B cell (primary cell): ENCODE results near the gene TGFB1. TPM values are rescaled to one million over a fixed set of nuclear protein-coding genes. Genes with fewer than 3 reads are reported as not detected.

Experiments
- ATAC-seq: fragments of 200-7000 bp; cut with Tn5 transposase; one replicate; pipeline ENCODE4 v1.10.0; 2021; ENCODE audit warnings: low read depth, mild to moderate bottlenecking, moderate number of reproducible peaks, moderate library complexity
- CTCF ChIA-PET: fragments of 350-600 bp; sonication (Branson Sonifier 250); formaldehyde crosslinking; loops from one replicate; lab custom pipeline; 2021; ENCODE audit warnings: antibody characterized with exemption, inconsistent platforms; lab: Charles Lee
- POLR2A ChIA-PET: fragments of 350-600 bp; sonication (Branson Sonifier 250); formaldehyde crosslinking; loops from one replicate; lab custom pipeline; 2021; ENCODE audit warnings: antibody characterized with exemption; lab: Charles Lee
- DNase-seq: peaks from one replicate; pipeline ENCODE4 v3.0.0; 2013
- H2AFZ ChIP-seq: 2 replicates; pipeline ENCODE4 v1.6.1; 2012; ENCODE audit warnings: mild to moderate bottlenecking, low read depth, low read length; ENCODE audit not compliant: insufficient read depth, poor library complexity, severe bottlenecking
- H3K27ac ChIP-seq, 2 donors: 1 replicate in 1 of 2; 2 replicates in 1 of 2; pipeline ENCODE4 v1.5.1; 2012 to 2013; ENCODE audit warnings: low read length in 2 of 2, mild to moderate bottlenecking in 2 of 2, moderate library complexity in 1 of 2
- H3K27me3 ChIP-seq, 4 experiments: fragments of 200-600 bp in 1 of 4; sonication (generic) in 1 of 4; replicated peaks in 1 of 4; 1 replicate in 2 of 4; 2 replicates in 2 of 4; pipeline versions ENCODE4 v1.6.1 to v1.7.0; 2013 to 2016; ENCODE audit warnings: low read length in 3 of 4, mild to moderate bottlenecking in 2 of 4, mixed read lengths in 1 of 4, moderate library complexity in 1 of 4; ENCODE audit not compliant: insufficient read depth in 4 of 4, control insufficient read depth in 3 of 4; ENCODE audit errors: control extremely low read depth in 1 of 4
- H3K36me3 ChIP-seq, 2 experiments: replicated peaks in 1 of 2; 1 replicate in 1 of 2; 2 replicates in 1 of 2; pipeline versions ENCODE4 v1.6.1 to v1.7.1; 2013; ENCODE audit warnings: low read length in 1 of 2; ENCODE audit not compliant: insufficient read depth in 2 of 2, control insufficient read depth in 1 of 2; ENCODE audit errors: control extremely low read depth in 1 of 2, extremely low read depth in 1 of 2
- H3K4me1 ChIP-seq, 2 donors: fragments of 200-600 bp in 1 of 2; sonication (generic) in 1 of 2; 1 replicate in 1 of 2; 2 replicates in 1 of 2; pipeline versions ENCODE4 v1.5.1 to v1.6.1; 2013 to 2017; ENCODE audit warnings: low read length in 2 of 2; ENCODE audit not compliant: control insufficient read depth in 2 of 2, insufficient read depth in 2 of 2
- H3K4me2 ChIP-seq: replicated peaks from 2 replicates; pipeline ENCODE3; 2012; ENCODE audit warnings: mild to moderate bottlenecking, low read depth, low read length; ENCODE audit not compliant: poor library complexity, severe bottlenecking
- H3K4me3 ChIP-seq, 5 experiments: fragments of 200-600 bp in 1 of 5; sonication (generic) in 1 of 5; 1 replicate in 3 of 5; 2 replicates in 2 of 5; pipeline versions ENCODE4 v1.5.1 to v1.7.0; 2011 to 2016; ENCODE audit warnings: low read length in 4 of 5, mild to moderate bottlenecking in 4 of 5, low read depth in 2 of 5, control low read depth in 1 of 5, moderate library complexity in 1 of 5; ENCODE audit not compliant: insufficient read depth in 1 of 5; ENCODE audit errors: control extremely low read depth in 1 of 5, extremely low read depth in 1 of 5
- H3K79me2 ChIP-seq: fragments of 200-600 bp; sonication (generic); one replicate; pipeline ENCODE4 v1.6.0; 2016; ENCODE audit warnings: low read length; ENCODE audit not compliant: control insufficient read depth, insufficient read depth
- H3K9ac ChIP-seq: fragments of 200-600 bp; sonication (generic); 2 replicates; pipeline ENCODE4 v1.6.1; 2017; ENCODE audit warnings: mild to moderate bottlenecking, low read length, moderate library complexity
- H3K9me3 ChIP-seq, 3 donors: one replicate each; pipeline versions ENCODE4 v1.6.1 to v1.7.1; 2013; ENCODE audit warnings: low read length in 2 of 3; ENCODE audit not compliant: control insufficient read depth in 2 of 3, insufficient read depth in 1 of 3; ENCODE audit errors: control extremely low read depth in 1 of 3
- H4K20me1 ChIP-seq: 2 replicates; pipeline ENCODE4 v1.6.0; 2012; ENCODE audit warnings: mild to moderate bottlenecking, low read length; ENCODE audit not compliant: insufficient read depth, control insufficient read depth, poor library complexity, severe bottlenecking
- H3K27ac Mint-ChIP-seq: one replicate; pipeline ENCODE4 v1.8.0; 2021; ENCODE audit warnings: mixed read lengths
- H3K27me3 Mint-ChIP-seq: one replicate; pipeline ENCODE4 v1.8.0; 2021; ENCODE audit warnings: mixed read lengths
- H3K4me1 Mint-ChIP-seq: one replicate; pipeline ENCODE4 v1.8.0; 2021; ENCODE audit warnings: mixed read lengths
- H3K4me3 Mint-ChIP-seq: one replicate; pipeline ENCODE4 v1.8.0; 2021; ENCODE audit warnings: mixed read lengths
- H3K9me3 Mint-ChIP-seq: one replicate; pipeline ENCODE4 v1.8.0; 2022; ENCODE audit warnings: mixed read lengths; ENCODE audit not compliant: insufficient read depth
- EZH2 ChIP-seq: IDR thresholded peaks from 2 replicates; pipeline ENCODE4 v1.6.1; 2012; ENCODE audit warnings: borderline replicate concordance, low read depth, mild to moderate bottlenecking, moderate library complexity, low read length; ENCODE audit not compliant: insufficient read depth, poor library complexity, severe bottlenecking
- WGBS: methylation state at CpG from one replicate; pipeline ENCODE4 v1.1.5; 2013; ENCODE audit warnings: missing lambda C conversion rate; ENCODE audit not compliant: insufficient coverage; 5-methylcytosine and 5-hydroxymethylcytosine counted together
- intact Hi-C: fragments of 100-400 bp; cut with micrococcal nuclease; formaldehyde crosslinking; loops from one replicate; pipeline ENCODE4 v1.10.0; 2022
- polyA plus RNA-seq: library from polyadenylated mRNA; depleted of rRNA; stranded (reverse); fragments of >200 nt; gene quantifications from 2 replicates; pipeline ENCODE4 v1.2.3, GENCODE V29; 2012
- total RNA-seq, 2 donors: library from RNA; stranded (reverse); fragments of 120-200 nt in 1 of 2; gene quantifications; 1 replicate in 1 of 2; 2 replicates in 1 of 2; pipeline versions ENCODE4 v1.2.3 to v1.2.4, GENCODE V29; 2013 to 2022
- TF ChIP-seq, protein P1 (sequence below): fragments of 200-600 bp; IDR thresholded peaks from one replicate; pipeline ENCODE4 v1.8.0; 2022; ENCODE audit warnings: antibody characterized with exemption, mild to moderate bottlenecking

TGFB1 gene
- total and polyA plus RNA-seq, 2 donors (not counting 1 experiment from before 2014, with no cell fraction given) = 109 to 120 TPM

DNA sequence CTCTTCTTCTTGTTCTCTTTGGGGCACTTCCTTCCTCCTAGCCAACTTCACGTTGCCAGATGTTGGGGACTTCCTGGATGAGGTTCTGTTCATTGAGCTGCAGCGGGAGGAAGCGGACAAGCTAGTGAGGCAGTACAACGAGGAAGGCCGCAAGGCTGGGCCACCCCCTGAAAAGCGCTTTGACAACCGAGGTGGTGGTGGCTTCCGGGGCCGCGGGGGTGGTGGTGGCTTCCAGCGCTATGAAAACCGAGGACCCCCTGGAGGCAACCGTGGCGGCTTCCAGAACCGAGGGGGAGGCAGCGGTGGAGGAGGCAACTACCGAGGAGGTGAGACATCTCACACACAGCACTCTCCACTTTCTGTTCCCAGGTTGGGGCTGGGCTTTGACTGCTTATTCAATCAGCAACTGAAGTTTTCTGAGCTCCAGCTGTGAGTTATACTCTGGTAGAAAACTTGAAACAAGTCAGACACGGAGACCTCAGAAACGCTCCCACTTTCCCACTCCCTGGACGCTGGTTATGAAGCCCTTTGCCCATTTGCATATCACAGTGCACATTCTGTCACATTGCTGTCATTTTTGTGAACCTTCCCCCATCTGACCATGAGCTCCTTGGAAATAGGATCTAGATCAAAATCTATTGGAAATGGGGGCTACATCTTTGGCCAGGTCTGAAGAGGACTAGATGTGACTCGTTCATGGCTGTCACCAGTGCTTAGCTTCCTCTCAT is 50.9 kb downstream of the TGFB1 start:
- H3K4me3 ChIP-seq = peak overlapping the region in 3 of 5 experiments; percentile 7 to 18 (median 15)

More for the DNA sequence above, 50.9 kb downstream of the TGFB1 start:
- Histone ChIP-seq H3K9me3 (no peaks in the 10 kb centered on the region), H3K27ac (peak overlapping the region; percentile 71 to 100), H4K20me1 (no peaks in the 10 kb centered on the region), H3K4me2 (peak overlapping the region; percentile 67), H3K9ac (peak overlapping the region; percentile 24), H3K36me3 (peaks cover 7 to 83% of the 10 kb centered on the region in 2 experiments), H2AFZ (peak overlapping the region; percentile 18), H3K27me3 (no peaks in the 10 kb centered on the region), H3K79me2 (peaks cover 46% of the 10 kb centered on the region), H3K4me1 (peaks cover 70 to 89% of the 10 kb centered on the region in 2 donors)
- WGBS = 20% methylated on average over 13 of the region's 21 CpGs
- no peak for TF ChIP-seq EZH2
- TF ChIP-seq, protein P1, sequence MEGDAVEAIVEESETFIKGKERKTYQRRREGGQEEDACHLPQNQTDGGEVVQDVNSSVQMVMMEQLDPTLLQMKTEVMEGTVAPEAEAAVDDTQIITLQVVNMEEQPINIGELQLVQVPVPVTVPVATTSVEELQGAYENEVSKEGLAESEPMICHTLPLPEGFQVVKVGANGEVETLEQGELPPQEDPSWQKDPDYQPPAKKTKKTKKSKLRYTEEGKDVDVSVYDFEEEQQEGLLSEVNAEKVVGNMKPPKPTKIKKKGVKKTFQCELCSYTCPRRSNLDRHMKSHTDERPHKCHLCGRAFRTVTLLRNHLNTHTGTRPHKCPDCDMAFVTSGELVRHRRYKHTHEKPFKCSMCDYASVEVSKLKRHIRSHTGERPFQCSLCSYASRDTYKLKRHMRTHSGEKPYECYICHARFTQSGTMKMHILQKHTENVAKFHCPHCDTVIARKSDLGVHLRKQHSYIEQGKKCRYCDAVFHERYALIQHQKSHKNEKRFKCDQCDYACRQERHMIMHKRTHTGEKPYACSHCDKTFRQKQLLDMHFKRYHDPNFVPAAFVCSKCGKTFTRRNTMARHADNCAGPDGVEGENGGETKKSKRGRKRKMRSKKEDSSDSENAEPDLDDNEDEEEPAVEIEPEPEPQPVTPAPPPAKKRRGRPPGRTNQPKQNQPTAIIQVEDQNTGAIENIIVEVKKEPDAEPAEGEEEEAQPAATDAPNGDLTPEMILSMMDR = no peak
- Mint-ChIP-seq H3K9me3 (no peaks in the 10 kb centered on the region), H3K27me3 (no peaks in the 10 kb centered on the region), H3K27ac (peak overlapping the region; percentile 90), H3K4me1 (peaks cover 76% of the 10 kb centered on the region), H3K4me3 (peak overlapping the region; percentile 76)
- ChIA-PET CTCF (interaction anchor here (0.7 to 8.3 kb wide), 8 partner anchors 11 to 752 kb away, joined by 3 to 89 read pairs (median 5); partner anchors contain the start of gene HNRNPUL1), POLR2A (interaction anchor here (0.6 to 2.3 kb wide), 5 partner anchors 39 to 524 kb away, joined by 3 to 15 read pairs (median 5); partner anchors contain the start of genes B9D2 and HNRNPUL1)
- intact Hi-C loops = no loop called here
- ATAC-seq (peak; percentile 39), DNase-seq (peak; percentile 84)
